Astrocyte of the spinal cord (primary cell): ENCODE measurements around the gene PCDHGB7.

Source experiments
- DNase-seq: peaks from one replicate; pipeline ENCODE4 v3.0.0; 2011; ENCODE audit warnings: low read depth, low spot score
- H3K4me3 ChIP-seq: 2 replicates; pipeline ENCODE4 v1.5.1; 2011; ENCODE audit warnings: low read depth, mild to moderate bottlenecking, low read length, moderate library complexity
- CTCF ChIP-seq: IDR thresholded peaks from 2 replicates; pipeline ENCODE4 v1.5.1; 2012; ENCODE audit warnings: low read depth, mild to moderate bottlenecking, low read length, inconsistent platforms
- in situ Hi-C: cut with HindIII; loops from 2 replicates; pipeline ENCODE4 v1.10.0; 2017; ENCODE audit warnings: low sequenced_read_pairs

PCDHGB7 gene

DNA sequence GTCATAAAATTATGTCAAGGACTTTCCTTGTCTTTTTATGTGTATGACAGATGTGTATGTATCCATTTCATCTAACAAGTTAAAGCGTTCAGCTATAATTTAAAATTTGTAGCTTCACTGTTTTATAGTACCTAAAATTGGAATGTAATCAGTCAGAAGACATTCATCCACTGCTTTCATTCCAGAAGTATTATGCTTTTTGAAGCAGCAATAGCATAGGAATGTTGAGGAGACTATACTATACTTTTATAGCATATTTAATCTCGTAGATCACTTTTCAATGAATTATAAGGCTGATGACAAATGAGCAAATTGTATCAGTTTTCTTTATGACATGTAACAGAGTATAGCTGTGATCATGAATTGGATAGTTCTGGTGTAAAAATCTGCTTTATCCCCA is 19.7 kb downstream of the PCDHGB7 start:
- TF ChIP-seq CTCF: no peak
- no peak overlapping the region for H3K4me3 ChIP-seq
- in situ Hi-C loops: no loop called here
- DNase-seq: no peak

DNA sequence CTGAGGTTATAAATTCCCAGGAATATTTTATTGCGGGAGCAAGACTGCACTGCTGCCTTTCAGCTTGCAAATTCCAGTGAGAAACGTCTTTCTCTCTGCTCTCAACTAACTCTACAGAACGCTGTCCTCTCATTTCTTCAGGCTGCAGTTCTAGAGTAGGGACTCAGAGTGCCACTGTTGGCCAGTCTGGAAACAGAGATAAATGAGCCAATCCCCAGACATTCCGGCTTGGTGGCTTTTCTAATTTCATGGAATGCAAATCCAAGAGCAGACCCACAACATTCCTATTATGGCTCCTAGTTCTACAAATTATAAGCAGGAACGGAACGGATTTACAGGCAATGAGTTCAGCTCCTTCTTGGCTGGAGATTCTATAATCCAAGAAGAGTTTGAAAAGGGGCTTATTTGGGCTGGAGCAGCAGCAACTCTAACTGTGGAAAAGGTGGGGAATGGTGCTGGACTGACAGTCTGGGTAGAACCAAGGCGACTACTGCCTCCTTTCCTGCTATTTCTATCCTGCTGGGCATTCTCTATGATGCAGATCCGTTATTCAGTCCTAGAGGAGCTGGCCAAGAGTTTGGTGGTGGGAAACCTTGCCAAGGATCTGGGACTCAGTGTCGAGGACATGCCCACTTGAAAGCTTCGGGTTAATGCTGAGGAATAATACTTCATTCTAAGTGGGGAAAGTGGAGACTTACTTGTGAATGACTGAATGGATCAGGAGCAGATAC is 22.1 kb downstream of the PCDHGB7 start:
- DNase-seq: no peak
- in situ Hi-C loops: no loop called here
- no peak for TF ChIP-seq CTCF
- H3K4me3 ChIP-seq: no peak overlapping the region

DNA sequence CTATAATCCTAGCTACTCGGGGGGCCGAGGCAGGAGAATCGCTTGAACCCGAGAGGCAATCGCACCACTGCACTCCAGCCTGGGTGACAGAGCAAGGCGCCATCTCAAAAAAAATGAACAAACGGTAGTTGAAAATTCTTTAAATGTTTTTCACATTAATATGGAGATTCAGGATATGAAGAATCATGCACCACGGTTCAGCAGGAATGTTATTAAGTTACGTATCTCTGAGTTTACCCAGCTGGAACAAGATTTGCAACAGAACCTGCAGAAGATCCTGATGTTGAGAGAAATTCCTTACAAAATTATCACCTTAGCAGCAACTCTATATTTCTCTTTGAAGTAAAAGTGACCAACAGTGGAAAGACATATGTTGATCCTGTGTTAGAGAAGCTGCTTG is 22.9 kb downstream of the PCDHGB7 start:
- H3K4me3 ChIP-seq: no peak overlapping the region
- in situ Hi-C loops: no loop called here
- TF ChIP-seq CTCF: no peak
- no peak for DNase-seq

DNA sequence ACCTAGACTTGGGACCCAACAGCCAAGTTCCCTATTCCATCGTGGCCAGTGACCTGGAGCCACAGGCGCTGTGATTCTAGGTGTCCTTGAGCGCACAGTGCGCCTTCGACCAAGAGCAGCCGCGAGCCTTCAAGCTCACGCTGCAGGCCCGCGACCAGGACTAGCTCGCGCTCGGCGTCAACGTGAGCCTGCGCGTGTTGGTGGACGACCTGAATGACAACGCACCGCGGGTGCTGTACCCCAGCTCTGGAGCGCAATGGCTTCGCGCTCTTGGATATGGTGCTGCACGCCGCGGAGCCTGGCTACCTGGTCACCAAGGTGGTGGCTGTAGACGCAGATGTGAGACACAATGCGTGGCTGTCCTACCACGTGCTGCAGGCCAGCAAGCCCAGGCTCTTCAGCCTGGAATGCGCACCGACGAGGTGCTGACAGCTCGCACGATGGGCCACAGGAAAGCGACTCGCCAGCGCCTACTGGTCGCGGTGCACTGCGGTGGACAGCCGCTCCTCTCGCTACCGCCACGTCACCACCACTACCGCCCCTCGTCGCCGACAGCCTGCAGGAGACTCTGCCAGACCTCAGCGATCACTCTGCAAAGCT is 24.2 kb downstream of the PCDHGB7 start:
- DNase-seq: no peak
- H3K4me3 ChIP-seq: no peak overlapping the region
- TF ChIP-seq CTCF: no peak
- in situ Hi-C loops: no loop called here

GRCh38 chr5:141465351-141465750 is 47.9 kb downstream of the PCDHGB7 start:
- in situ Hi-C loops: no loop called here
- H3K4me3 ChIP-seq: no peak overlapping the region
- no peak for TF ChIP-seq CTCF
- no peak for DNase-seq
